ENCODE measurements around the gene TYROBP.

The TYROBP gene

GRCh38 chr19:35856546-35857149 lies 51.4 kb downstream of the TYROBP start, which contains the start of gene KIRREL2:
KIRREL2 (plus strand) TSS chr19:35856911; CDS start chr19:35857120, 209 bp downstream.
- Histone ChIP-seq H3K9me3 (ENCODE audit: severe bottlenecking) (no peaks in the 10 kb centered on the region), H3K4me3 (ENCODE audit: low read depth, low read length) (peak within 1 kb of the TSS; percentile 91), H3K27me3 (ENCODE audit: insufficient read depth, low read depth, severe bottlenecking) (no peaks in the 10 kb centered on the region), H3K27ac (peak within 1 kb of the TSS; percentile 95), H3K36me3 (peaks cover 34% of the 10 kb centered on the region)
- peak; percentile 76 for DNase-seq
- no peak for TF ChIP-seq CTCF (IDR thresholded peaks at IDR 0.05; ENCODE audit: low read depth, low read length)

Data from WERI-Rb-1 (cell line).